SK-N-SH (cell line): Measurements from ENCODE around the gene ANKRD33B. TPM values are rescaled to one million over a fixed set of nuclear protein-coding genes. Genes with fewer than 3 reads are reported as not detected.
A peak's percentile ranks its signal among the peaks of the same experiment; 100 is the strongest.

Experiments
- CTCF ChIA-PET: fragments of 300-600, 350-600 bp; formaldehyde crosslinking; extraction: SDS; loops from one replicate; lab custom pipeline; 2021; lab: Yijun Ruan, JAX
- POLR2A ChIA-PET: fragments of 350-600 bp; sonication (Branson Sonifier 250); formaldehyde crosslinking; extraction: SDS; loops from one replicate; lab custom pipeline; 2020; ENCODE audit warnings: antibody characterized with exemption, inconsistent platforms; lab: Yijun Ruan, JAX
- DNase-seq: peaks from one replicate; pipeline ENCODE4 v3.0.0; 2012
- H2AFZ ChIP-seq: fragments of 200-600 bp; sonication (generic); 2 replicates; pipeline ENCODE4 v1.8.1; 2016; ENCODE audit warnings: antibody characterized with exemption, mild to moderate bottlenecking, low read depth
- H3F3A ChIP-seq: fragments of 200-600 bp; sonication (generic); replicated peaks from 2 replicates; pipeline ENCODE3; 2016; ENCODE audit warnings: antibody characterized with exemption, mild to moderate bottlenecking; ENCODE audit not compliant: insufficient read depth
- H3K27ac ChIP-seq, 2 experiments: fragments of 200-500 bp in 1 of 2; fragments of 200-600 bp in 1 of 2; sonication (Bioruptor generic) in 1 of 2; sonication (generic), shearing (Covaris generic) in 1 of 2; 2 replicates each; pipeline versions ENCODE4 v1.5.1 to v1.6.1; 2014 to 2016; ENCODE audit warnings: low read depth in 2 of 2, inconsistent platforms in 1 of 2, low read length in 1 of 2, mild to moderate bottlenecking in 1 of 2, mixed read lengths in 1 of 2
- H3K27me3 ChIP-seq: fragments of 200-600 bp; sonication (generic), shearing (Covaris generic); 2 replicates; pipeline ENCODE4 v1.6.1; 2016; ENCODE audit warnings: mixed run types; ENCODE audit not compliant: insufficient read depth
- H3K36me3 ChIP-seq, 2 experiments: fragments of 200-500 bp in 1 of 2; fragments of 200-600 bp in 1 of 2; sonication (Bioruptor generic) in 1 of 2; sonication (generic) in 1 of 2; replicated peaks in 1 of 2; 2 replicates each; pipeline versions ENCODE3 to v1.5.1; 2014 to 2016; ENCODE audit warnings: low read length in 1 of 2, mild to moderate bottlenecking in 1 of 2; ENCODE audit not compliant: insufficient read depth in 2 of 2, control insufficient read depth in 1 of 2
- H3K4me1 ChIP-seq, 2 experiments: fragments of 200-500 bp in 1 of 2; fragments of 200-600 bp in 1 of 2; sonication (Bioruptor generic) in 1 of 2; sonication (generic), shearing (Covaris generic) in 1 of 2; 2 replicates each; pipeline versions ENCODE4 v1.5.1 to v1.6.1; 2014 to 2016; ENCODE audit warnings: low read depth in 1 of 2, low read length in 1 of 2, mixed run types in 1 of 2; ENCODE audit not compliant: insufficient read depth in 2 of 2, control insufficient read depth in 1 of 2
- H3K4me2 ChIP-seq: fragments of 200-600 bp; sonication (generic), shearing (Covaris generic); 2 replicates; pipeline ENCODE4 v1.6.1; 2017; ENCODE audit warnings: mixed run types
- H3K4me3 ChIP-seq, 2 experiments: fragments of 200-500 bp in 1 of 2; fragments of 200-600 bp in 1 of 2; sonication (Bioruptor generic) in 1 of 2; sonication (generic), shearing (Covaris generic) in 1 of 2; 2 replicates each; pipeline versions ENCODE4 v1.5.1 to v1.8.1; 2014 to 2016; ENCODE audit warnings: low read depth in 2 of 2, inconsistent platforms in 1 of 2, low read length in 1 of 2, mild to moderate bottlenecking in 1 of 2, mixed read lengths in 1 of 2, moderate library complexity in 1 of 2
- H3K79me2 ChIP-seq: fragments of 200-600 bp; sonication (generic); 2 replicates; pipeline ENCODE4 v1.8.1; 2017; ENCODE audit warnings: mild to moderate bottlenecking; ENCODE audit not compliant: insufficient read depth
- H3K9ac ChIP-seq: fragments of 200-600 bp; sonication (generic); 2 replicates; pipeline ENCODE4 v1.6.1; 2017; ENCODE audit warnings: mixed run types
- H3K9me2 ChIP-seq: fragments of 200-600 bp; sonication (generic); 2 replicates; pipeline ENCODE4 v1.6.1; 2017; ENCODE audit warnings: mixed run types
- H3K9me3 ChIP-seq: fragments of 200-600 bp; sonication (generic); 2 replicates; pipeline ENCODE4 v1.6.1; 2017; ENCODE audit warnings: mixed run types, mild to moderate bottlenecking, moderate library complexity
- H4K20me1 ChIP-seq: fragments of 200-600 bp; sonication (generic); 2 replicates; pipeline ENCODE4 v1.6.1; 2017; ENCODE audit warnings: mild to moderate bottlenecking, mixed run types; ENCODE audit not compliant: insufficient read depth
- CHD2 ChIP-seq: fragments of 150-350 bp; IDR thresholded peaks from 2 replicates; pipeline ENCODE4 v1.6.1; 2018; ENCODE audit warnings: low read length; ENCODE audit not compliant: partially characterized antibody
- EP300 ChIP-seq, 2 experiments: IDR thresholded peaks; 2 replicates each; pipeline versions ENCODE4 v1.4.0 to v1.6.1; 2012; ENCODE audit warnings: borderline replicate concordance in 1 of 2, low read depth in 1 of 2, low read length in 1 of 2
- JUND ChIP-seq: IDR thresholded peaks from 2 replicates; pipeline ENCODE4 v1.4.0; 2012
- NRF1 ChIP-seq: IDR thresholded peaks from 2 replicates; pipeline ENCODE4 v1.6.1; 2012; ENCODE audit warnings: low read depth, mild to moderate bottlenecking, low read length
- RXRA ChIP-seq: IDR thresholded peaks from 2 replicates; pipeline ENCODE4 v1.4.0; 2012; ENCODE audit warnings: low read depth, mild to moderate bottlenecking, borderline replicate concordance
- TAF1 ChIP-seq: IDR thresholded peaks from 2 replicates; pipeline ENCODE4 v1.6.1; 2012; ENCODE audit warnings: low read depth, mild to moderate bottlenecking, low read length, moderate library complexity, borderline replicate concordance
- USF1 ChIP-seq: IDR thresholded peaks from 2 replicates; pipeline ENCODE4 v1.4.0; 2012; ENCODE audit warnings: low read depth, borderline replicate concordance
- ZBTB33 ChIP-seq: IDR thresholded peaks from 2 replicates; pipeline ENCODE4 v1.4.0; 2012; ENCODE audit warnings: low read depth, borderline replicate concordance
- WGBS: methylation state at CpG from one replicate; pipeline ENCODE4 v1.1.6; 2017; ENCODE audit warnings: low lambda C conversion rate; 5-methylcytosine and 5-hydroxymethylcytosine counted together
- polyA plus RNA-seq, 3 experiments: library from polyadenylated mRNA; depleted of rRNA; stranded (reverse); fragments of >200 nt; gene quantifications; 2 replicates each; pipeline ENCODE4 v1.2.3, GENCODE V29; 2012

ANKRD33B gene
- polyA plus RNA-seq, 1 of the 3 experiments (the other 2 are of a cell fraction), result 1.8 TPM

GRCh38 chr5:10654566-10654965 is 90.7 kb downstream of the ANKRD33B start:
- ChIA-PET POLR2A (no interaction called here), CTCF (no interaction called here)
- H3F3A ChIP-seq, result peaks cover 6% of the 10 kb centered on the region
- peaks cover 0 to 12% of the 10 kb centered on the region in 2 experiments for H3K36me3 ChIP-seq
- no peaks in the 10 kb centered on the region for H3K9me3 ChIP-seq
- no peak for DNase-seq
- H3K79me2 ChIP-seq, result no peaks in the 10 kb centered on the region
- H3K4me3 ChIP-seq, result no peak overlapping the region
- H3K4me1 ChIP-seq, result peaks cover 0 to 11% of the 10 kb centered on the region in 2 experiments; a peak in 2 of 4 replicates
- TF ChIP-seq USF1, result no peak
- H3K9me2 ChIP-seq, result no peaks in the 10 kb centered on the region
- H3K4me2 ChIP-seq, result no peak overlapping the region
- H4K20me1 ChIP-seq, result no peaks in the 10 kb centered on the region
- no peak overlapping the region for H2AFZ ChIP-seq
- H3K27ac ChIP-seq, result no peak overlapping the region
- no peak overlapping the region for H3K9ac ChIP-seq
- WGBS, result 90% methylated on average over 13 of the region's 13 CpGs
- no peaks in the 10 kb centered on the region for H3K27me3 ChIP-seq

GRCh38 chr5:10655161-10655971 is 91.5 kb downstream of the ANKRD33B start:
- DNase-seq, result peak; percentile 50
- Histone ChIP-seq H3F3A (peaks cover 6% of the 10 kb centered on the region), H3K27me3 (no peaks in the 10 kb centered on the region), H3K36me3 (peaks cover 0 to 12% of the 10 kb centered on the region in 2 experiments), H3K4me3 (no peak overlapping the region), H3K27ac (no peak overlapping the region; a peak in 1 of 4 replicates), H4K20me1 (no peaks in the 10 kb centered on the region), H2AFZ (no peak overlapping the region), H3K9ac (no peak overlapping the region), H3K4me2 (no peak overlapping the region), H3K9me2 (no peaks in the 10 kb centered on the region), H3K4me1 (peaks cover 0 to 11% of the 10 kb centered on the region in 2 experiments; a peak in 2 of 4 replicates)
- CTCF ChIA-PET, result interaction anchor here (1.3 kb wide), 1 partner anchor 203 kb away, joined by 4 read pairs; no protein-coding TSS in a partner anchor
- POLR2A ChIA-PET, result no interaction called here
- WGBS, result 86% methylated on average over 27 of the region's 29 CpGs
- TF ChIP-seq ZBTB33 (no peak), NRF1 (no peak), JUND (no peak), TAF1 (no peak), RXRA (no peak), EP300 (IDR thresholded peaks at IDR 0.05; ENCODE audit: borderline replicate concordance in 1 of 2, low read depth in 1 of 2, low read length in 1 of 2) (no peak), CHD2 (no peak)
- TF ChIP-seq, all 33 proteins: peak for 0
- H3K9me3 ChIP-seq, result no peaks in the 10 kb centered on the region
- H3K79me2 ChIP-seq, result no peaks in the 10 kb centered on the region
